Cardiac fibroblast (primary cell): Measurements from ENCODE around the gene SLC7A10.
A peak's percentile ranks its signal among the peaks of the same experiment; 100 is the strongest.
"Not testable (repeated sequence)": the region's sequence is repeated elsewhere in the genome, so short reads cannot be mapped to it uniquely, and the experiment has no call there.

Source experiments
- DNase-seq, 2 donors: peaks; one replicate each; pipeline versions ENCODE4 v3.0.0 to v3.0.0-alpha.2; 2010; ENCODE audit warnings: low read depth in 2 of 2
- H3K4me3 ChIP-seq, 2 donors: replicated peaks in 1 of 2; 1 replicate in 1 of 2; 2 replicates in 1 of 2; pipeline ENCODE4 v1.5.1; 2011; ENCODE audit warnings: low read depth in 2 of 2, low read length in 2 of 2, mild to moderate bottlenecking in 2 of 2, moderate library complexity in 1 of 2
- CTCF ChIP-seq: IDR thresholded peaks from one replicate; pipeline ENCODE4 v1.5.1; 2011; ENCODE audit warnings: low read depth, mild to moderate bottlenecking, low read length, inconsistent platforms

The SLC7A10 gene

GRCh38 chr19:33211794-33212435 lies 13.7 kb downstream of the SLC7A10 start:
- no peak overlapping the region for H3K4me3 ChIP-seq
- DNase-seq: no peak
- no peak for TF ChIP-seq CTCF

GRCh38 chr19:33210266-33210940 lies 15.2 kb downstream of the SLC7A10 start:
- no peak for TF ChIP-seq CTCF
- no peak for DNase-seq
- no peak overlapping the region for H3K4me3 ChIP-seq

- H3K4me3 ChIP-seq, DNase-seq: not testable (repeated sequence)
These were observed 15.8 kb downstream of the SLC7A10 start for GRCh38 chr19:33209850-33210230.

- no peak overlapping the region for H3K4me3 ChIP-seq
- DNase-seq: peak in 1 of 2 donors; percentile 20
- no peak for TF ChIP-seq CTCF
These were observed 16.5 kb downstream of the SLC7A10 start for GRCh38 chr19:33208904-33209849.

GRCh38 chr19:33208371-33208895 lies 17.2 kb downstream of the SLC7A10 start:
- TF ChIP-seq CTCF: no peak
- no peak for DNase-seq
- H3K4me3 ChIP-seq: no peak overlapping the region

- TF ChIP-seq CTCF: no peak
- no peak for DNase-seq
These were observed 17.7 kb downstream of the SLC7A10 start for GRCh38 chr19:33207903-33208302.

GRCh38 chr19:33207040-33207620 lies 18.5 kb downstream of the SLC7A10 start:
- H3K4me3 ChIP-seq: no peak overlapping the region
- TF ChIP-seq CTCF: no peak
- DNase-seq: no peak

More at GRCh38 chr19:33207903-33208302, 17.7 kb downstream of the SLC7A10 start:
- no peak overlapping the region for H3K4me3 ChIP-seq
